ENCODE results near the gene CRACDL. TPM values are rescaled to one million over a fixed set of nuclear protein-coding genes. Genes with fewer than 3 reads are reported as not detected.

CRACDL gene
- total RNA-seq, 2 experiments from 2014 or later, result 0.59 TPM; not detected in 1

- ChIA-PET CTCF (interaction anchor here (0.6 to 1.9 kb wide), 2 partner anchors 12 to 820 kb away, joined by 3 to 7 read pairs; no protein-coding TSS in a partner anchor), POLR2A (interaction anchor here (0.6 kb wide), 1 partner anchor 186 kb away, joined by 4 read pairs; no protein-coding TSS in a partner anchor)
- no peak overlapping the region for H3K4me3 Mint-ChIP-seq
- DNase-seq, result no peak
- intact Hi-C loops (cut with DNase I, micrococcal nuclease), result no loop called here
- no peaks in the 10 kb centered on the region for H3K36me3 Mint-ChIP-seq (ENCODE audit: low read depth)
- H3K27me3 Mint-ChIP-seq, result no peaks in the 10 kb centered on the region
- peaks cover 11% of the 10 kb centered on the region for H3K4me1 Mint-ChIP-seq
- H3K27ac Mint-ChIP-seq, result no peak overlapping the region
- no peak for ATAC-seq
- H3K9me3 Mint-ChIP-seq (ENCODE audit: low read depth), result no peaks in the 10 kb centered on the region
Observed at GRCh38 chr2:98803405-98804264, 132.4 kb downstream of the CRACDL start.

GRCh38 chr2:98802344-98802743, 133.7 kb downstream of the CRACDL start:
- no peaks in the 10 kb centered on the region for H3K27me3 Mint-ChIP-seq
- ChIA-PET POLR2A (no interaction called here), CTCF (no interaction called here)
- no peaks in the 10 kb centered on the region for H3K36me3 Mint-ChIP-seq (ENCODE audit: low read depth)
- H3K4me1 Mint-ChIP-seq, result peaks cover 10% of the 10 kb centered on the region
- ATAC-seq (no peak), DNase-seq (no peak)
- no peak overlapping the region for H3K27ac Mint-ChIP-seq
- intact Hi-C loops (cut with DNase I, micrococcal nuclease), result no loop called here
- no peaks in the 10 kb centered on the region for H3K9me3 Mint-ChIP-seq (ENCODE audit: low read depth)
- H3K4me3 Mint-ChIP-seq, result no peak overlapping the region

- H3K27me3 Mint-ChIP-seq, result no peaks in the 10 kb centered on the region
- POLR2A ChIA-PET, result no interaction called here
Observed at GRCh38 chr2:98801921-98802321, 134.1 kb downstream of the CRACDL start.

GRCh38 chr2:98801286-98801685, 134.7 kb downstream of the CRACDL start:
- Mint-ChIP-seq H3K36me3 (ENCODE audit: low read depth) (no peaks in the 10 kb centered on the region), H3K27me3 (no peaks in the 10 kb centered on the region), H3K4me1 (peaks cover 4% of the 10 kb centered on the region), H3K4me3 (no peak overlapping the region), H3K27ac (no peak overlapping the region), H3K9me3 (ENCODE audit: low read depth) (no peaks in the 10 kb centered on the region)
- ChIA-PET POLR2A (interaction anchor here (0.6 kb wide), 1 partner anchor 91 kb away, joined by 3 read pairs; no protein-coding TSS in a partner anchor), CTCF (no interaction called here)
- no peak for ATAC-seq
- intact Hi-C loops (cut with DNase I, micrococcal nuclease), result no loop called here
- DNase-seq, result no peak

More at GRCh38 chr2:98801921-98802321, 134.1 kb downstream of the CRACDL start:
- no peaks in the 10 kb centered on the region for H3K36me3 Mint-ChIP-seq (ENCODE audit: low read depth)
- H3K4me3 Mint-ChIP-seq, result no peak overlapping the region
- H3K27ac Mint-ChIP-seq, result no peak overlapping the region
- intact Hi-C loops (cut with DNase I, micrococcal nuclease), result no loop called here
- DNase-seq (no peak), ATAC-seq (no peak)
- H3K9me3 Mint-ChIP-seq (ENCODE audit: low read depth), result no peaks in the 10 kb centered on the region
- CTCF ChIA-PET, result no interaction called here
- peaks cover 6% of the 10 kb centered on the region for H3K4me1 Mint-ChIP-seq

GRCh38 chr2:98800330-98801064, 135.5 kb downstream of the CRACDL start:
- intact Hi-C loops (cut with DNase I, micrococcal nuclease), result no loop called here
- Mint-ChIP-seq H3K4me1 (peaks cover 4% of the 10 kb centered on the region), H3K9me3 (ENCODE audit: low read depth) (no peaks in the 10 kb centered on the region), H3K27ac (no peak overlapping the region), H3K4me3 (no peak overlapping the region), H3K36me3 (ENCODE audit: low read depth) (no peaks in the 10 kb centered on the region), H3K27me3 (no peaks in the 10 kb centered on the region)
- ATAC-seq (no peak), DNase-seq (no peak)
- ChIA-PET CTCF (no interaction called here), POLR2A (no interaction called here)

- DNase-seq (no peak), ATAC-seq (no peak)
- H3K9me3 Mint-ChIP-seq (ENCODE audit: low read depth), result no peaks in the 10 kb centered on the region
- H3K4me3 Mint-ChIP-seq, result no peak overlapping the region
- intact Hi-C loops (cut with DNase I, micrococcal nuclease), result no loop called here
- POLR2A ChIA-PET, result interaction anchor here (0.6 kb wide), 1 partner anchor 548 kb away, joined by 3 read pairs; no protein-coding TSS in a partner anchor
- H3K27ac Mint-ChIP-seq, result no peak overlapping the region
- peaks cover 4% of the 10 kb centered on the region for H3K4me1 Mint-ChIP-seq
- no peaks in the 10 kb centered on the region for H3K36me3 Mint-ChIP-seq (ENCODE audit: low read depth)
- CTCF ChIA-PET, result no interaction called here
- no peaks in the 10 kb centered on the region for H3K27me3 Mint-ChIP-seq
Observed at GRCh38 chr2:98799375-98800329, 136.4 kb downstream of the CRACDL start.

- peaks cover 4% of the 10 kb centered on the region for H3K4me1 Mint-ChIP-seq
- POLR2A ChIA-PET, result no interaction called here
- no peak for ATAC-seq
- H3K36me3 Mint-ChIP-seq (ENCODE audit: low read depth), result no peaks in the 10 kb centered on the region
- no peak for DNase-seq
- H3K27ac Mint-ChIP-seq, result no peak overlapping the region
- H3K27me3 Mint-ChIP-seq, result no peaks in the 10 kb centered on the region
- no peaks in the 10 kb centered on the region for H3K9me3 Mint-ChIP-seq (ENCODE audit: low read depth)
- intact Hi-C loops (cut with DNase I, micrococcal nuclease), result no loop called here
- H3K4me3 Mint-ChIP-seq, result no peak overlapping the region
- CTCF ChIA-PET, result interaction anchor here (0.8 to 1.0 kb wide), 2 partner anchors 9 to 148 kb away, joined by 3 read pairs; no protein-coding TSS in a partner anchor
Observed at GRCh38 chr2:98796775-98797544, 139.1 kb downstream of the CRACDL start.

GRCh38 chr2:98795891-98796676, 139.9 kb downstream of the CRACDL start:
- H3K4me3 Mint-ChIP-seq, result no peak overlapping the region
- intact Hi-C loops (cut with DNase I, micrococcal nuclease), result no loop called here
- ChIA-PET CTCF (interaction anchor here (0.7 to 1.0 kb wide), 4 partner anchors 8 to 377 kb away, joined by 3 read pairs; no protein-coding TSS in a partner anchor), POLR2A (interaction anchor here (0.6 kb wide), 1 partner anchor 8 kb away, joined by 4 read pairs; no protein-coding TSS in a partner anchor)
- no peaks in the 10 kb centered on the region for H3K4me1 Mint-ChIP-seq
- no peaks in the 10 kb centered on the region for H3K36me3 Mint-ChIP-seq (ENCODE audit: low read depth)
- ATAC-seq, result no peak
- H3K27me3 Mint-ChIP-seq, result no peaks in the 10 kb centered on the region
- H3K27ac Mint-ChIP-seq, result no peak overlapping the region
- DNase-seq, result no peak
- H3K9me3 Mint-ChIP-seq (ENCODE audit: low read depth), result no peaks in the 10 kb centered on the region

- intact Hi-C loops (cut with DNase I, micrococcal nuclease), result no loop called here
- Mint-ChIP-seq H3K9me3 (ENCODE audit: low read depth) (no peaks in the 10 kb centered on the region), H3K36me3 (ENCODE audit: low read depth) (no peaks in the 10 kb centered on the region), H3K27me3 (no peaks in the 10 kb centered on the region), H3K27ac (no peak overlapping the region), H3K4me3 (no peak overlapping the region), H3K4me1 (no peaks in the 10 kb centered on the region)
- POLR2A ChIA-PET, result no interaction called here
- CTCF ChIA-PET, result no interaction called here
- no peak for ATAC-seq
- DNase-seq, result no peak
Observed at GRCh38 chr2:98793897-98794830, 141.9 kb downstream of the CRACDL start.

Data from activated CD4-positive, alpha-beta T cell treated with anti-CD3 and anti-CD28 coated beads for 36 hours (primary cell).